ENCODE data around the gene COP1. TPM values are rescaled to one million over a fixed set of nuclear protein-coding genes. Genes with fewer than 3 reads are reported as not detected.
"Not testable (repeated sequence)": the region's sequence is repeated elsewhere in the genome, so short reads cannot be mapped to it uniquely, and the experiment has no call there.

Gene COP1
- total RNA-seq = 35.8 and 39.1 TPM in 2 replicates
- long read RNA-seq, partial matches to known transcripts = 5 of 14 reads
- long read RNA-seq, other reads (novel, unspliced or antisense) = 8 of 14 reads

DNA sequence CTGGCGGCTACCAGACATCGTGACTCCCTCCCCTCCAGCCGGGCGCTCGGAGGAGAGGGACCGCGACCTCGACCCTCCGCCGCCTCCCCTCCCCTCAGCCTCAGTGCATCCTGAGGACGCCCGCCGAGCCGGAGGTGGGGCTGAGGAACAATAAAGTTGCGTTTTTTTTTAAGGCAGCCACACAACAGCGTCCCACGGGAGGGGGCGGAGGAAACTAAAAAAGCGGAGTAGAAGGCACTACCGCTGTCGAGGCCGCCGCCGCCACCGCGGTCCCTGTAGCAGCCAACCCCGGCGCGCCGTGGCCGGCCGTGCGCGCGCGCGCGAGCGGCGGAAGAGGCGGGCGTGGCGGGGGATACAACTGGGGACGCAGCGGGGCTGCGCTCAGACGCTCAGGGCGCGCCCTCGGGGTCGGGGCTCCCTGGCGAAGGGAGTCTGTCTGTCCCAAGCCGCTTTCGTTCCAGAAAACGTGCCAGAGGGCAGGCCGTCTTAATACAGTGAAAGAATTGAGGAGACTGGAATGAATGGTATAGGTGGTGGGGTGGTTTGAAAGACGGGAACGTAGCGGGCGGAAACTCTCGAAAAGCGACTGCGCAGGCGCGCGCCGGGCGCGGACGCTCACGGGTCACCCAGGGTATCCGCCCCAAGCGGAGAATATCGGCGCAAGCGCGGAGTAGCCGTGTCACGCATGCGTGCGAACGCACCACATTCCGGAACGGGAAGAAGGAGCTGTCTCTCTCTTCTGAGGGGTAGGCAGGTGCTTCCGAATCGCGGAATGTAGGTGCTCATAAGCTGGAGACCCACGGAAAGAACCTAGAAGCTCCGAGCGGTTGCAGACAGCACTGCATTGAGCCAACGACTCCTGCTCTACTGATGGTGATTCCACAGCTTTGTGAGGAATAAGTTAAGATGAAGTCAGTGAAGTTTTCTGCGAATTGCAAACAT lies at the start of gene COP1:
Gene COP1 (minus strand): TSS at position 326 of the 942 bp plus-strand sequence. CDS start 308 bp downstream, at position 18.
- no peaks in the 10 kb centered on the region for H3K27me3 Mint-ChIP-seq (ENCODE audit: unreplicated experiment)
- H3K4me1 Mint-ChIP-seq (ENCODE audit: unreplicated experiment) = peaks cover 36% of the 10 kb centered on the region
- TF ChIP-seq, protein P1, sequence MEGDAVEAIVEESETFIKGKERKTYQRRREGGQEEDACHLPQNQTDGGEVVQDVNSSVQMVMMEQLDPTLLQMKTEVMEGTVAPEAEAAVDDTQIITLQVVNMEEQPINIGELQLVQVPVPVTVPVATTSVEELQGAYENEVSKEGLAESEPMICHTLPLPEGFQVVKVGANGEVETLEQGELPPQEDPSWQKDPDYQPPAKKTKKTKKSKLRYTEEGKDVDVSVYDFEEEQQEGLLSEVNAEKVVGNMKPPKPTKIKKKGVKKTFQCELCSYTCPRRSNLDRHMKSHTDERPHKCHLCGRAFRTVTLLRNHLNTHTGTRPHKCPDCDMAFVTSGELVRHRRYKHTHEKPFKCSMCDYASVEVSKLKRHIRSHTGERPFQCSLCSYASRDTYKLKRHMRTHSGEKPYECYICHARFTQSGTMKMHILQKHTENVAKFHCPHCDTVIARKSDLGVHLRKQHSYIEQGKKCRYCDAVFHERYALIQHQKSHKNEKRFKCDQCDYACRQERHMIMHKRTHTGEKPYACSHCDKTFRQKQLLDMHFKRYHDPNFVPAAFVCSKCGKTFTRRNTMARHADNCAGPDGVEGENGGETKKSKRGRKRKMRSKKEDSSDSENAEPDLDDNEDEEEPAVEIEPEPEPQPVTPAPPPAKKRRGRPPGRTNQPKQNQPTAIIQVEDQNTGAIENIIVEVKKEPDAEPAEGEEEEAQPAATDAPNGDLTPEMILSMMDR (IDR thresholded peaks at IDR 0.05) = no peak
- H3K27ac Mint-ChIP-seq (ENCODE audit: unreplicated experiment) = peak within 1 kb of the TSS; percentile 98
- H3K36me3 Mint-ChIP-seq (ENCODE audit: unreplicated experiment) = no peaks in the 10 kb centered on the region
- no peaks in the 10 kb centered on the region for H3K9me3 Mint-ChIP-seq (ENCODE audit: unreplicated experiment)
- peak; percentile 97 for DNase-seq (ENCODE audit: extremely low spot score, unreplicated experiment)
- H3K4me3 Mint-ChIP-seq (ENCODE audit: unreplicated experiment) = peak within 1 kb of the TSS; percentile 97

DNA sequence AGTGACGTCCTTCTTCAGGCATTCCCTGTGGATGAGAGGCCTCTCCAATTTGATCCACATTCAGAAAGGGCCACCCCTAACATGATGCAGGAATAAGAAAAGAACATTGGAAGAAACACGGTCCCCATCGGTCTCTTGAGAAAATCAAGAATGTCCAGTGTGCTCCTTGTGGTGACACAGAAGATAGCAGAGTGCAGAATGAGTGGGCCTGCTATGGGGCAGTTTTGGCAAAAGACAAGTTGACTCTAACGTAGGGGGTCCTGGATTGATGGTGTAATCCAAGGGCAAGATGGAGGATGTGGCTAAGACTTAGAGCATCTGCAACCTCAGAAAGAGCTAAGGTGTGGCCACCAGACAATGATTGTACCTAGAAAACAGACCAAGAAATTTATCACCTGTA lies 45.1 kb upstream of the COP1 start:
- H3K9me3 Mint-ChIP-seq (ENCODE audit: unreplicated experiment) = peaks cover 4% of the 10 kb centered on the region

DNA sequence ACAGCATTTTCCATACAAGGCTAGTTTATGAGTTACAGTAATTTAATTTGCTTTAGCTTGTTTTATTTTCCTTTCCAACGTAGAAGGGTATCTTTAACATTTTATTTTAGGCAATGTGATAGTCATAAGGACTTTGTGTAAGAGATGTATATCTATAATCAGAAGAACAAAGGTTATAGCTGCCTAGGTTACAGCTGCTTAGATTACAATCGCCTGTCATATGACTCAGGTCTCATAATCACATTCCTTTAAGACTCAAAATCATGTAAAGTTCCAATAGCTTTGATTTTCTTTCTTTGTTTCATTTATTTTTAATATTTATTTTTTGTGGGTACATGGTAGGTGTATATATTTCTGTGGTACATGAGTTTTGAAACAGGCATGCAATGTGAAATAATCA lies 37.8 kb upstream of the COP1 start:
- Mint-ChIP-seq H3K9me3 (ENCODE audit: unreplicated experiment) (no peaks in the 10 kb centered on the region), H3K27me3 (ENCODE audit: unreplicated experiment) (peaks cover 9% of the 10 kb centered on the region), H3K27ac (ENCODE audit: unreplicated experiment) (no peak overlapping the region), H3K4me3 (ENCODE audit: unreplicated experiment) (no peak overlapping the region), H3K4me1 (ENCODE audit: unreplicated experiment) (peaks cover 1% of the 10 kb centered on the region), H3K36me3 (ENCODE audit: unreplicated experiment) (no peaks in the 10 kb centered on the region)
- no peak for DNase-seq (ENCODE audit: extremely low spot score, unreplicated experiment)
- TF ChIP-seq, protein P1 (IDR thresholded peaks at IDR 0.05) = no peak

More for the DNA sequence above, 45.1 kb upstream of the COP1 start:
- Mint-ChIP-seq H3K4me1 (ENCODE audit: unreplicated experiment) (no peaks in the 10 kb centered on the region), H3K27ac (ENCODE audit: unreplicated experiment) (no peak overlapping the region), H3K36me3 (ENCODE audit: unreplicated experiment) (no peaks in the 10 kb centered on the region), H3K4me3 (ENCODE audit: unreplicated experiment) (no peak overlapping the region), H3K27me3 (ENCODE audit: unreplicated experiment) (no peaks in the 10 kb centered on the region)
- TF ChIP-seq, protein P1 (IDR thresholded peaks at IDR 0.05) = no peak
- no peak for DNase-seq (ENCODE audit: extremely low spot score, unreplicated experiment)

DNA sequence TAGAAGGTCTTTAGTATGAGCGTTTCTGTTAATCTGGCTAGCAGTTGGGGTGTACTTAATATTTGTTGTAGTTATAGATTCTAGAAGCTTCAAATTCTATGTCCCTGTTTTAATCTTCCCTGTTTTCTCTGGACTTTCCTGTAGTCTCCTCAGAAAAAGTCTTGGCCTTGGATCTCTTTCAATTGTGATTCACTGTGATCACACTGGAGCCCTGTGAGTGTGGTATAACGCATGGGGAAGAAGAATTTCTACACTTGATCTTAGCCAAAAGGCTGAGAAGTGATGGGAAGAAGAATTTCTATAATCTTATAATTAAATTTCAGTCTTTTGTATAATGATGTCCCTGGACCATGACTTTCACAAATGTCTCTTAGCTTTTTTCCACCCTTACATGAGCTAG lies 36.7 kb upstream of the COP1 start:
- peaks cover 1% of the 10 kb centered on the region for H3K4me1 Mint-ChIP-seq (ENCODE audit: unreplicated experiment)
- H3K4me3 Mint-ChIP-seq (ENCODE audit: unreplicated experiment) = no peak overlapping the region
- DNase-seq (ENCODE audit: extremely low spot score, unreplicated experiment) = no peak
- H3K27ac Mint-ChIP-seq (ENCODE audit: unreplicated experiment) = no peak overlapping the region
- peaks cover 9% of the 10 kb centered on the region for H3K27me3 Mint-ChIP-seq (ENCODE audit: unreplicated experiment)
- no peaks in the 10 kb centered on the region for H3K36me3 Mint-ChIP-seq (ENCODE audit: unreplicated experiment)
- TF ChIP-seq, protein P1 (IDR thresholded peaks at IDR 0.05) = no peak
- no peaks in the 10 kb centered on the region for H3K9me3 Mint-ChIP-seq (ENCODE audit: unreplicated experiment)

DNA sequence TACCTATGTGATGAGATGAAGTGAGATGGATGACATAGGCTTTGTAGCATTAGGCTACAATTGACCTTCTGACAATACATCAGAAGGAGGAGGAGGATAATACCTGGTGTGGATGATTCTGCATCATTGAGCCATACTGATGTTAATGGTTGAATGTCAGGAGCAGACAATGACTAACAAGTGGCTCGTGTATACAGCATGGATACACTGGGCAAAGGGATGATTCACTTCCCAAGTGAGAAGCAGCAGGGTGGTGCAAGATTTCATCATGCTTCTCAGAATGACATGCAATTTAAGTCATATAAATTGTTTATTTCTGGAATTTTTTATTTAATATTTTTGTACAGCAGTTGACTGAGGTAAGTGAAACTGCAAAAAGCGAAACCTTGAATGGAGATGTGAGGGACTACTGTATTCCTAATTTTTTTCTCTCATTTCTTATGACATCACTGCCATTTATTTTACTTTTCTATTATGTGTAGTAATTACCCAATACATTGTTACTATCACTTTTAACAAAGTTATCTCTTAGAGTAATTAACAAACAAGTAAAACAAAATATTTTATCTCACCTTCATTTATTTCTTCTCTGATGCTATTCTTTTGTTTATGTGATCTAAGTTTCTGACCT lies 34.4 kb upstream of the COP1 start:
- no peaks in the 10 kb centered on the region for H3K9me3 Mint-ChIP-seq (ENCODE audit: unreplicated experiment)
- no peak for DNase-seq (ENCODE audit: extremely low spot score, unreplicated experiment)
- H3K4me3 Mint-ChIP-seq (ENCODE audit: unreplicated experiment) = no peak overlapping the region
- H3K27me3 Mint-ChIP-seq (ENCODE audit: unreplicated experiment) = peaks cover 9% of the 10 kb centered on the region
- peaks cover 1% of the 10 kb centered on the region for H3K4me1 Mint-ChIP-seq (ENCODE audit: unreplicated experiment)
- no peak overlapping the region for H3K27ac Mint-ChIP-seq (ENCODE audit: unreplicated experiment)
- H3K36me3 Mint-ChIP-seq (ENCODE audit: unreplicated experiment) = no peaks in the 10 kb centered on the region
- TF ChIP-seq, protein P1 (IDR thresholded peaks at IDR 0.05) = no peak

DNA sequence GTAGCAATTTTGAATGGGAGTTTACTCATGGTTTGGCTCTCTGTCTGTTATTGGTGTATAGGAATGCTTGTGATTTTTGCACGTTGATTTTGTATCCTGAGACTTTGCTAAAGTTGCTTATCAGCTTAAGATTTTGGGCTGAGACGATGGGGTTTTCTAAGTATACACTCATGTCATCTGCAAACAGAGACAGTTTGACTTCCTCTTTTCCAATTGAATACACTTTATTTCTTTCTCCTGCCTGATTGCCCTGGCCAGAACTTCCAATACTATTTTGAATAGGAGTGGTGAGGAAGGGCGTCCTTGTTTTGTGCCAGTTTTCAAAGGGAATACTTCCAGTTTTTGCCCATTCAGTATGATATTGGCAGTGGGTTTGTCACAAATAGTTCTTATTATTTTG lies 26.6 kb upstream of the COP1 start:
- H3K27ac Mint-ChIP-seq (ENCODE audit: unreplicated experiment); H3K36me3 Mint-ChIP-seq (ENCODE audit: unreplicated experiment); H3K27me3 Mint-ChIP-seq (ENCODE audit: unreplicated experiment); H3K4me1 Mint-ChIP-seq (ENCODE audit: unreplicated experiment); DNase-seq (ENCODE audit: extremely low spot score, unreplicated experiment); H3K4me3 Mint-ChIP-seq (ENCODE audit: unreplicated experiment): not testable (repeated sequence)
- peaks cover 15% of the 10 kb centered on the region for H3K9me3 Mint-ChIP-seq (ENCODE audit: unreplicated experiment)

Data from osteocyte (in vitro differentiated cells).